CD4-positive, alpha-beta T cell treated with Interferon gamma for 1 hour (primary cell): ENCODE data around the gene AKAP4.

Source experiments
- DNase-seq: peaks from one replicate; pipeline ENCODE4 v3.0.0-alpha.2; 2020

Gene AKAP4, protein sequence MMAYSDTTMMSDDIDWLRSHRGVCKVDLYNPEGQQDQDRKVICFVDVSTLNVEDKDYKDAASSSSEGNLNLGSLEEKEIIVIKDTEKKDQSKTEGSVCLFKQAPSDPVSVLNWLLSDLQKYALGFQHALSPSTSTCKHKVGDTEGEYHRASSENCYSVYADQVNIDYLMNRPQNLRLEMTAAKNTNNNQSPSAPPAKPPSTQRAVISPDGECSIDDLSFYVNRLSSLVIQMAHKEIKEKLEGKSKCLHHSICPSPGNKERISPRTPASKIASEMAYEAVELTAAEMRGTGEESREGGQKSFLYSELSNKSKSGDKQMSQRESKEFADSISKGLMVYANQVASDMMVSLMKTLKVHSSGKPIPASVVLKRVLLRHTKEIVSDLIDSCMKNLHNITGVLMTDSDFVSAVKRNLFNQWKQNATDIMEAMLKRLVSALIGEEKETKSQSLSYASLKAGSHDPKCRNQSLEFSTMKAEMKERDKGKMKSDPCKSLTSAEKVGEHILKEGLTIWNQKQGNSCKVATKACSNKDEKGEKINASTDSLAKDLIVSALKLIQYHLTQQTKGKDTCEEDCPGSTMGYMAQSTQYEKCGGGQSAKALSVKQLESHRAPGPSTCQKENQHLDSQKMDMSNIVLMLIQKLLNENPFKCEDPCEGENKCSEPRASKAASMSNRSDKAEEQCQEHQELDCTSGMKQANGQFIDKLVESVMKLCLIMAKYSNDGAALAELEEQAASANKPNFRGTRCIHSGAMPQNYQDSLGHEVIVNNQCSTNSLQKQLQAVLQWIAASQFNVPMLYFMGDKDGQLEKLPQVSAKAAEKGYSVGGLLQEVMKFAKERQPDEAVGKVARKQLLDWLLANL

DNA sequence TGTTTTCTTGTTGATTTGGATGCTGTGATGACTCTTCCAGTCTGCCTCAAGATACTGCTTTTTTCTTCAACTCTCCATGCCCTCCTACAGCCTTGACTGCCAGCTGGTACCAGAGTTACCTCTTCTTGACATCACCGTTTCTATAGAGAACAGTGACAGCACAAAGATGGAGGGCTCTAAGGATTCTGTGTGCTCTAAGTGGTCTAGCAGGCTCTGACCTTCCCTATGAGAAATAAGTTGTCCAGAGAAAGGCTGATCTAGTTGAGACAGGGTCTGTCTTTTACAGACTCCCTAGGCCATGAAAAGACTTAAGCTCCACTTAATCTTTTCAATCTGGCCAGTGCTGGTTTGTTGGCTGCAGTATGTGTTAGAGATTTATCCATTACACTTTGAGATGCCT is at the start of gene AKAP4:
AKAP4 (minus strand) TSS at position 101 of the 400 bp plus-strand sequence. CDS start 118 bp downstream, outside the sequence.
- no peak for DNase-seq

DNA sequence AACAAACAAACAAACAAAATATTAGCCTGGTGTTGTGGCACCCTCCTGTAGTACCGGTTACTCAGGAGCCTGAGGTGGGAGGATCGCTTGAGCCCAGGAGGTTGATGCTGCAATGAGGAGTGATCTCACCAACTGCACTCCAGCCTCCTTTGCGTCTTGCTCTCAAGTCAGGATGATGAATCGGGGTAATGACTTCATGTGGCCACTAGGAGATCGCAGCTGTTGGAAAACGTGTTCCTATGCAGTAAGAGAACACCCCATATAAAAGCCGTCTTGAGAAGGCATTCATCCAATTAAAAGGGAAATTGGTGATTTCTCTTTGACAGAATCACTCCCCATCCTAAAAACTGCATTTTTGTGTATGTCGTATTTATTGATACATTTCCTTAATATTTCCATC is 10.7 kb upstream of the AKAP4 start:
- no peak for DNase-seq

DNA sequence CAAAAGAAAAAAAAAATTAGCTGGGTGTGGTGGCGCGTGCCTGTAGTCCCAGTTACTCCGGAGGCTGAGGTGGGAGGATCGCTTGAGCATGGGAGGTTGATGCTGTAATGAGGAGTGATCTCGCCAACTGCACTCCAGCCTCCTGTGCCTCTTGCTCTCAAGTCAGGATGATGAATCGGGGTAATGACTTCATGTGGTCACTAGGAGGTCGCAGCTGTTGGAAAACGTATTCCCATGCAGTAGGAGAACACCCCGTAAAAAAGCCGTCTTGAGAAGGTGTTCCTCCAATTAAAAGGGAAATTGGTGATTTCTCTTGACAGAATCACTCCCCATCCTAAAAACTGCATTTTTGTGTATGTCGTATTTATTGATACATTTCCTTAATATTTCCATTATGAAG is 5.9 kb upstream of the AKAP4 start:
- no peak for DNase-seq

DNA sequence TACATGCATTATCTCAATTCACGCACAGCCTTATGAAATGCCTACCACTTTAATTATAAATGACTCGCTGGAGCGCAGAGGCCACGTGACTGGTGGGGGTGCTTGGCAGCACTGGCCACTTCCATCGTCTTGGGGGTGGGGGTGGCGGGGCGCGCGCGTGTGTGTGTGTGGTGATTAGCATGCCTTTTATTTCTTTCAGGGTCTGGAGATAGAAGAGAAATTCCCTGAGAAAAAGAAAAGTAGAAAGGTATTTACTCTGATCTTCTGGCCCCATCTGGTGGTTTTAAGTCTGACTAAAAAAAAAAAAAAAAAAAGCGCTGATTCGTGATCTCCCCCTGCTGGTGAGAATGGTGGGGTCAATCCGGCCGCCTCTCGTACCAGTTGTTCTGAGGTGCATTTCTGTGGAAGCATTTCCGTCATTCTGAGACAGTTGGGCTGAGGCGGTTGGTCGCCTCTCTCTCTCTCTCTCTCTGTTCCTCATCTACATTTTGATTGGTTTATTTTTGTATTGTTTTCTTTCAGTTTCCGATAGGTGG is 3.6 kb upstream of the AKAP4 start, which contains the start of gene CCNB3:
CCNB3 (plus strand) TSS at position 402 of the 536 bp plus-strand sequence. CDS start 80,399 bp downstream, outside the sequence.
- peak; percentile 79 for DNase-seq

DNA sequence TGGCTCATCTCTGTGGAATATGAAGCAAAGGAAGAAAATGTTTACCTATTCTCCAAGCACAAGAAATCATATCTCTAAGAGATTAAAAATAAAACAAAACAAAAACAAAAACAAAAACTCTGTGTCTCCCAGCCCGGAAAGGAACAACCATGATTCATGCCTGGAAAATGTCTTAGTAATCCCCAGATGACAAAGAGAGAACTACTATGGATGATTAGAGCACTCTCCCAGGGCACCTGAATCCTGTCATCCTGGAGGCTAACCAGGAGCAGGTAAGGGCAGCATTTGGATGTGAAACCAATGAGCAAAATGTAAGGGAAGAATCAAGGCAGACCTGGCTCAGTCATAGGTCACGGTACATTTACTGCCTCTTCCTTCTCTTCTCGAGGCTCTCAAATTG is 1.7 kb upstream of the AKAP4 start:
- DNase-seq = no peak

DNA sequence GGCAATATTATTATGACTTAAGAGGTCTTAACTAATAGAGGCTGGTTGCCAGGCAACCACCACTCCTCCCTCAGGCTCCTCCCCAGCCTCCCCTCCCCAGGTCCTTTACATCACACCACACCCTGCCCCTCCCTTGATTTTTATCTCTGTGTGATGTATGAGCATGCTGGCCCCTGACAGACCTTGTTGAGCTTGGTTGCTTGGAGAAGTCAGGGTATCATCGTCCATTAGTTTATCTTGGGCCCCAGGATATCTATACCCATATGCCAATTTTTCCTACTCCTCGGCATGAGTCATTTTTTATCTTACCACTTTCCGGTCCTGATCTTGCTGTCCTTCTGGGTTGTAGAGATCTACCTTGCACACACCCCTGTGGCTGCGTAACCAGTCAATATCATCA is 2.5 kb downstream of the AKAP4 start:
- no peak for DNase-seq

DNA sequence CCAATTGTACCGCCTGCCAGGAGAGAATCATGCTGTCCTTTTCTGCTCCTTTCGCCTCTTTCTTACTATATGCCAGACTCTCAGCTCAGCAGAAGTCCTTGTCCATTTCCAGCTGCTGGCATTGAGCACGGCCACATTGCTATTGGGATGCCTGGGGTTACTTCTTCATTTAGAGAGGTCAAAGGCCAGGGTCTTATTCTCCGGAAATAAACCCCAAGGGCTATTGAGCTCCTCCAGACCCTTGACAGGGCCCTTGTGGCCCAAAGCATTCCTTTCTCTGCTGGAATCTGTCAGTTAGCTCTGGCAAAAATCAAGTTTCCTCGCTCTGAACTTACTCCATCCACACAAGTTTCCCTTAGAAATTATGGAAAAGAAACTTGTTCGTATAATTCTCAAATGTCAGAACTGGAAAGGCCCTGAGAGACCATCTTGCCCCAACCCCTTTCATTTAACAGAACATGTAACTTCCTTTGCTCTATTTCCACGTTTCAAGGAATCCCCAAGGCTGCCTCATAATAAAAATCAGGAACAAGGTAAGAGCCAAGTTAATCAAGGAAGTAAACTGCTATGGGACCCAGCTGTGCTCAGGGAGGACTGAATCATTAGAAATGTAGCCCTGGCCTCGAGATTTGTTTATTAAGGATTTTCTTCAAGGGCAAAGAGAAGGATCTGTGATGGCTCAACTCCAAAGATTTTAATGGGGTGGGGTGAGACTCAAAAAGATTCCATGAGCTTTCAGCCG is 11.8 kb downstream of the AKAP4 start:
- DNase-seq = no peak

DNA sequence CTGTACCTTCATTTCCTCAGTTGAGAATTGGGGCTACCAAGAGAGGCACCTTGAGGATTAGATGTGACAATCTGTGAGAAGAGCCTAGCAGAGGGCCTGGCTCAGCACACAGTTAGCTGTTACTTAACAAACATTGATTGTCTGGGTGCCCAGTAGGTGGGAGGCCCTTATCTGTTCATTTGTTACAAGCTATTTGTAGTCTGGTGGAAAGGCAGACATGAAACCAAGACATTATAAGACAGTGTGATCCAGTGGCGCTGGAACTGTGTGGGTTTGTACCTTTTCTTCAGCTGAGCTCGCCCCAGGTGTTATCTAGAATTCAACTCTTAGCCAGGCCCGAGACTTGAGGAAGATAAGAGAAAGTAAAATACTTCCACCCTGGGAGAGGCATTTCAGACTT is 16.9 kb downstream of the AKAP4 start:
- no peak for DNase-seq

DNA sequence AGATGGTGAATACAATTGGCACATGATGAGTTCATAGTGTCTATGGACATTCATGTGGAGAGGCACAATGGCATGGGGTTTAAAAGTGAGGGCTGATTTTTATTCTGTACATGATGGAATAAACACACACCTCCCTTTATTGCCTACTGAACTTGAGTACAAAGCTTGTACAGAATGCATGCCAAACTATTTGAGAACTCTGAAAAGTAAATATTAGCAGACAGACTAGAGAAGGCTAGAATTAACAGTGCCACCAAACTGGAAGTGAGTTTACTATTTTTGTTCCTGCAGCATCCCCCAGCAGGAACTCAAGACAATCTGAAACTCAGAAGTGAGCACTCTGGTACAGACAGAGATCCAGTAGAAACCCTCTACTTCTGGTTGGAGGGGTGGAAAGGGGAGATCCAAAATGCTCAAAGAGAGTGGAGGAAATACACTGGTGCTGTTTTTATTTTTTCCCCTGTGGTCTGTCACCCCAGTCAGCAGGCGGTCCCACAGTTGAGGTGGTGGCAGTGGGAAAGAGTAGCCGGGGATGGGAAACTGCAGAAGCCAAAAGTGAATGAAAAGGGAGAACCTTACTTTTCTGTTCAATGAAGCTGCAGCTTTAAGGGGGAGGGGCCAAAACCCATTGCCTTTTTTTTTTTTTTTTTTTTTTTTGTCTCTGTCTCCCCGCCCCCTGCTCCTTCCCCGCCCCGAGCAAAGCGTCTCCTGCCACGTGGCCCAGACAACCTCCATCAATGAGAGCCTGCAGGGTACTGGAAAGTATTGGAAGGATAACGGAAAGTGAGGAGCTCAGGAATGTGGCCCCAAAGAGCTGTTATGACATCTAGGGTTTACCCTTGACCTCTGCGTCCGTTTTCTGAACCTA is 20.5 kb downstream of the AKAP4 start:
- no peak for DNase-seq

DNA sequence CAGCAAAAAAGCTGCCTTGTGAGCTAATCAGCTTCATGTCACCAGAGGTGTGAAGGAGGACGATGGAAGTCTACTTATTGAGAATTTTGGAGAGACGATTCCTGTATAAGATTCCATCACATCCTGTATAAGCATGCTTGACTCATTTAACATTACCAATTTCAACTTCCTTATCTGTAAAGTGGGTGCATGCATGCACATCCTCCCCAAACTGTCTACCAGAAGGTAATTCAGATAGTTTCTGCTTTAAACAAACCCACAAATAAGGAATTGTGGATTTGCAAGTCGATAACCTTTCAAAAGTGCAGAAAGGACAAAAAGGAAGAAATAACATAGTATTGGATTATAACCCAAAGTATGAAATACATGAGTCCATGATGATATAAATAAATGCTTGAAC is 31.1 kb downstream of the AKAP4 start:
- no peak for DNase-seq

DNA sequence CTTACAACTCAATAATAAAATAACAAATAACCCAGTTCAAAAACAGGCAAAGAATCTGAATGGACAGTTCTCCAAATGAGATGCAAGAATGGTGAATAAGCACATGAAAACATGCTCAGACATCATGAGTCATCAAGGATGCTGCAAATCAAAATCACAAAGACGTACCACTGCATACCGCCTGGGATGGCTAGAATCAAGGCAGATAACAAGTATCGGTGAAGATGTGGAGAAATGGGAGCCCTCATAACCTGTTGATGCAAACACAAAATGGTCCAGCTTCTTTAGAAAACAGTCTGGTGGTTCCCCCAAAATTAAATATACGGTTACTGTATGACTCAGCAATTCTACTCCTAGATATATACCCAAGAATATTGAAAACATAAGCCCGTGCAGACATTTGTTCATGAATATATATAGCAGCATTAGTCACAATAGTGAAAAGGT is 32.5 kb downstream of the AKAP4 start:
- DNase-seq = no peak

DNA sequence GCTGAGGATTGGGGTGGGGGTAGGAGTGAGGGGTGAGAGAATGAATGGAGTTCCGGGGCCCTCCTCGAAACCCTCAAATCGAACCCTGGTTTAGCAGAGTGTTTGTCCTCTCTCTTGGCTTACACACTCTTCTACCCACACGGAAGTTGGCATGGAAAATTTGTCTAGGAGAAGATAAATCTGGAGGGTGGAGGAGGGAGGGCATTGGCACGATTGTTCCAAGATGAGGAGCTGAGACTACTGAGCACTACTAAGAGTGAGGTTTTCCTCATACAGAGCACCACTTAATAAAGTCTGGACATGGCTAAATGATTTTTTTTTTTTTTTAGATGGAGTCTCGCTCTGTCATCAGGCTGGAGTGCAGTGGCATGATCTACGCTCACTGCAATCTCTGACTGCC is 33.4 kb downstream of the AKAP4 start:
- no peak for DNase-seq

DNA sequence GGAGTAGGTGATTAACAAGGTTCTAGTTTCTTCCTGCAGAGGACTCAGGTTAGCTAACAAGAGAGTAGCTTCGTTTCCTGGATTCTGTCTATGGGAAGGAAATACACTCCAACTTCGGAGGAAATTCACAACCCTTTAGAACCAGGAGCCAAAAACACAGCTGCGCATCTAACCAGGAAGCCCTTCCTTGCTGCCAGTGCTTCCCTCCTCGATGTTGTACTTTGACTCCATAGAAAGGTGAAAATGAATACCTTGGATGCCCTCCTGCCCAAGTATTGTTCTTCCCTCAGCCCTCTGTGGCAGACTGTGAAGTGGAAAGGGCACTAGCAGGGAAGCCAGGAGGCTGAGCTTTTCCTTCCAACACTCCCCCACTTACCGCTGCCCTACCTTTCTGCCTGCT is 35.1 kb downstream of the AKAP4 start:
- DNase-seq = no peak

DNA sequence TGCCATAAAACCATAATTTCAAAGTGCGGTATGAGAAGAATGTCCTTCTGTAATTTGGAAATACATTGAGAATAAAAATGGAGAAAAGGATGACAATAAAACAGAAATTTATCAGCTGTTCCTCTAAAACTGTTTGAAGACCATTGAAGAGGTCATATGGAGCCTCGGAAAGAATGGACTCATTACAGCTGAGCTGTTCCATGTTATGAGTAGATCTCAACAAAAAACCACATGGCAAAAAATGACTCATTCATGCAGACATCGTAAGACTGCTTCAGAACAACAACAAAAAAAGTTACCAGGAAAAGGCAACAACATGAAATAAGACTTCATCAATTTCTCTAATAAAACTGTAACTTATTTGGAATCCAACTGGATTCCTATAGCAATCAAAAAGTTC is 39.7 kb downstream of the AKAP4 start:
- no peak for DNase-seq

DNA sequence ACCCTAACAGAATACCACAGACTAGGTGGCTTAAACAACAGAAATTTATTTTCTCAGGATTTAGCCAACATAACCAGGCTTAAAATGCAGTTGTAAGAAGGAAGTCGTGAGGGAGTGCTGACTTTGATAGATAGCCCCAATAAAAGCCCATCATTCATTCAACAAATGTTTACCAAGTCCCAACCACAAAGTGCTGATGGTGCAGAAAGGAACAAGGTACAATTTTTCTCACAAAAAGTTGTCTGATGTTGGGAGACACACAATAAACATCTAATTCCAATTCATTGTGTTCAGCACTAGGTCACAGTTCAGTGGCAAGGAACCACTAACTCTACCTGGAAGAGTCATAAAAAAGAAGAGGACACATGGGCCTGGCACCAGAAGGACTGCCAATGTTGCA is 42.2 kb downstream of the AKAP4 start:
- DNase-seq = no peak

DNA sequence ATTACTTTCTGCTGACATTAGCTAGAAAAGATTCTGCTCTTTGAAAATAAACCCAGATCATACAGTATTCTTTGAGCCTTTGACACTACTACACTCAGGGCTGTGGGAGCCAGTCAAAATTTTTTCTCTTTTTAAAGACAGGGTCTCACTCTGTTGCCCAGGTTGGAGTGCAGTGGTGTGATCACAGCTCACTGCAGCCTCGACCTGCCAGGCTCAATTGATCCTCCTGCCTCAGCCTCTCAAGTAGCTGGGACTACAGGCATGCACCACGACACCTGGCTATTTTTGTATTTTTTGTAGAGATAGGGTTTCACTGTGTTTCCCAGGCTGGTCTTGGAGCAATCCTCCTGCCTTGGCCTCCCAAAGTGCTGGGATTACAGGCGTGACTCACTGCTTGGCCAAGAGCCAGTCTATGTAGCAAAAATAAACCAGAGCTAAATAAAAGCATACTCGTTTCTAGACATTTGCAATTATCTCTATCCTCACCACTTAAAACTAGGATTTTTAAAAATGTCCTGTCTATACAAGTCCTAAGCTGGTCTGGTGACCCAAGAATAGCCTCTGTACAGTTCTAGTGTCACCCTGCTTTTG is 43.2 kb downstream of the AKAP4 start:
- no peak for DNase-seq

DNA sequence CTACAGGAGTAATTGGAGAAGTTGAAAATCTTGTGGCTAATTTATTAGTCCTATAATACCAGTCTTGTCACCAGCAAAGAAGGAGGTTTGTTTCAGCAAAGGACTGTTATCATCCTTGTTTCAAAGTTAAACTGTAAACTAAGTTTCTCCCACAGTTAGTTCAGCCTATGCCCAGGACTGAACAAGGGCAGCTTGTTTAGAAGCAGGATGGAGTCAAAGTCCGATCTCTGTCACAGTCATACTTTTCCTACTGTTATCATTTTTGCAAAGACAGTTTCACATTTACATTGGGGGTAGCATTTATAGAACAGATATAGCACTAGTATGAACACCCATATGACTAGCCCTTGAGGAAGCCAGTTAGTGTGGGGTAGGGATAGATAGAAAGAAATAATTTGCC is 46.4 kb downstream of the AKAP4 start:
- no peak for DNase-seq

DNA sequence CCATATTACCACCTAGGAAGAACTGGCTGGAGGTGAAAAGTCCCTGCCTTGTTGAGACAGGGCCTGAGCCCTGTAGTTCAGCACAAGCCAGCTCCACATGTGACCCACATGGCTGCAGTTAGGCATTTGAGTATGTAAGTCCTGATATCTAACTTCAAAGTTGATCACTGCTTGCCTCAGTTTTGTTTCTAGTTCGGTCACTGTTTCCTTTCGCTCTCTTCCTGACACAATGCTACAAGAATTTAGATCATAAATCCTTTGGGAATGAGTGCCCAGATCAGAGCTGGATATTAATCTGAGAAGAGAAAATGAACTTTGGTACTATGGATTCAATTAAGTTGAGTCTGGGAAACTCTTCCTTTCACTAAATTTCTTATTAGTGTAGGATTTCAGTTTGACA is 48.4 kb downstream of the AKAP4 start:
- DNase-seq = no peak

DNA sequence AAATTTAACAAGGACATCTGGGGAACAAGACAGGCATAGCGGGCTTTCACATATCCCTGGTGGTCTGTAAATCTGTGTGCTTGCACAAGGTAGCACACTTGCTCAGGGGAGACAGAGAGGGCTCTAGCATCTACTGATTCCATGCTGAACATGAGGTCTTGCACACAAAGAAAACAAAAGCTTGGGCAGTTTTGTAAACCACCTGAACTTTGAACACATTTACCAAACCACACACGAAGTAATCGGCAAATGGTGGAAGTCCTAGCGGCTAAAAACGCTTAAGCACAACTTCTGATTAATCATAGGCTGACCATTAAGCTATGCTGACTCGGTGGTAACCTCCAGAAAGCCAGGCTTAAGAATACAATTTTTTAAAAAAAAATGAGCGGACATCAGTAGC is 52.8 kb downstream of the AKAP4 start:
- no peak for DNase-seq
